ENCODE measurements around the gene NFATC1.

DNA sequence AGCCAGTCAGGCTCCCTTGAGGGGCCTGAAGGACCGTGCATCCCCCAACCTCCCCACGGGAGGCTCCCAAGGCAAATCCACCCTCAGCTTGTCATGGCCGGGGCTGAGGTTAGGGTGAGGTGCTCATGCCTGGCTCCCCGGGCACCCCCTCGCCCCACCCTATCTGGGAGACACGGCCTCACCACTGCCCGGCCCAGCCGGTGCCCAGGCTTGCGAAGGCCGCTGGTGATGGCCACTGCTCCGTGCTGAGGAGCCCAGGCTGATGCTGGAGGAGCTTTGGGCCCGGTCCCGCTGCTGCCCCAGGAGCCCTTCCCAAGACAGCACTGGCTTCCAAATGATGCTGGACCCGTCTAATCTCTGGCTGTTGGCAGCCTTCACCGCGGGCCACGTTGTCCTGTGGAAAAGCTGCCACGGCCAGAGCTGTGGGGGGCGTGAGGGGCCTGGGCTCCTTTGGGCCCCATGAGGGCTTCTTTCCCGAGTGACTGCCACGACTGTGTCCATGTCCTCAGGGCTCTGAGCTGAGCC is 148.2 kb downstream of the NFATC1 start:
- TF ChIP-seq ISL1 (CRISPR knock-in tag; IDR thresholded peaks at IDR 0.05) (no peak), ZFP3 (CRISPR knock-in tag; IDR thresholded peaks at IDR 0.05) (no peak), GLIS3 (CRISPR knock-in tag; IDR thresholded peaks at IDR 0.05) (no peak), BACH2 (CRISPR knock-in tag; IDR thresholded peaks at IDR 0.05; ENCODE audit: borderline replicate concordance) (no peak), RARB (CRISPR knock-in tag; IDR thresholded peaks at IDR 0.05) (no peak), ARNTL (CRISPR knock-in tag; IDR thresholded peaks at IDR 0.05; ENCODE audit: borderline replicate concordance, low read depth) (no peak), ESRRG (CRISPR knock-in tag; IDR thresholded peaks at IDR 0.05) (no peak), ZFP30 (CRISPR knock-in tag; IDR thresholded peaks at IDR 0.05) (no peak), CSRNP3 (CRISPR knock-in tag; IDR thresholded peaks at IDR 0.05) (no peak), ZC3H10 (CRISPR knock-in tag; IDR thresholded peaks at IDR 0.05) (no peak), PATZ1 (CRISPR knock-in tag; IDR thresholded peaks at IDR 0.05; ENCODE audit: borderline replicate concordance) (no peak)
- TF ChIP-seq, protein P1, sequence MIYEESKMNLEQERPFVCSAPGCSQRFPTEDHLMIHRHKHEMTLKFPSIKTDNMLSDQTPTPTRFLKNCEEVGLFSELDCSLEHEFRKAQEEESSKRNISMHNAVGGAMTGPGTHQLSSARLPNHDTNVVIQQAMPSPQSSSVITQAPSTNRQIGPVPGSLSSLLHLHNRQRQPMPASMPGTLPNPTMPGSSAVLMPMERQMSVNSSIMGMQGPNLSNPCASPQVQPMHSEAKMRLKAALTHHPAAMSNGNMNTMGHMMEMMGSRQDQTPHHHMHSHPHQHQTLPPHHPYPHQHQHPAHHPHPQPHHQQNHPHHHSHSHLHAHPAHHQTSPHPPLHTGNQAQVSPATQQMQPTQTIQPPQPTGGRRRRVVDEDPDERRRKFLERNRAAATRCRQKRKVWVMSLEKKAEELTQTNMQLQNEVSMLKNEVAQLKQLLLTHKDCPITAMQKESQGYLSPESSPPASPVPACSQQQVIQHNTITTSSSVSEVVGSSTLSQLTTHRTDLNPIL (CRISPR knock-in tag; IDR thresholded peaks at IDR 0.05; ENCODE audit: low read depth) = no peak
